BJ (cell line): Measurements from ENCODE around the gene COA3. TPM values are rescaled to one million over a fixed set of nuclear protein-coding genes. Genes with fewer than 3 reads are reported as not detected.

ENCODE experiments used
- CTCF ChIA-PET: fragments of 350-600 bp; formaldehyde crosslinking; extraction: SDS; loops from one replicate; lab custom pipeline; 2021; ENCODE audit warnings: antibody characterized with exemption, inconsistent platforms; lab: Yijun Ruan, JAX
- POLR2A ChIA-PET: fragments of 300-600 bp; sonication (Branson Sonifier 250); formaldehyde crosslinking; extraction: SDS; loops from one replicate; lab custom pipeline; 2021; ENCODE audit warnings: antibody characterized with exemption; lab: Charles Lee
- DNase-seq: peaks from one replicate; pipeline ENCODE4 v3.0.0-alpha.2; 2011; ENCODE audit warnings: low read depth
- H3K27me3 ChIP-seq: 2 replicates; pipeline ENCODE4 v1.6.0; 2011; ENCODE audit warnings: low read length; ENCODE audit not compliant: control insufficient read depth, insufficient read depth
- H3K36me3 ChIP-seq: 2 replicates; pipeline ENCODE4 v1.5.1; 2011; ENCODE audit warnings: low read length; ENCODE audit not compliant: control insufficient read depth, insufficient read depth
- H3K4me3 ChIP-seq: 2 replicates; pipeline ENCODE4 v1.5.1; 2011; ENCODE audit warnings: low read depth, mild to moderate bottlenecking, control low read depth, low read length
- CTCF ChIP-seq: IDR thresholded peaks from 2 replicates; pipeline ENCODE4 v1.5.1; 2011; ENCODE audit warnings: low read depth, mild to moderate bottlenecking, control low read depth, inconsistent platforms, low read length, moderate library complexity; ENCODE audit not compliant: insufficient read depth
- polyA plus RNA-seq: library from polyadenylated mRNA; depleted of rRNA; stranded (reverse); fragments of >200 nt; gene quantifications from 2 replicates; pipeline ENCODE4 v1.2.3, GENCODE V29; 2011

COA3 gene
- polyA plus RNA-seq, 1 experiment, result 91.9 TPM

- CTCF ChIA-PET, result interaction anchor here (2.2 to 3.5 kb wide), 2 partner anchors 15 to 91 kb away, joined by 5 to 20 read pairs; no protein-coding TSS in a partner anchor
- Histone ChIP-seq H3K4me3 (no peak overlapping the region), H3K36me3 (peaks cover 25% of the 10 kb centered on the region), H3K27me3 (no peaks in the 10 kb centered on the region)
- DNase-seq, result no peak
- POLR2A ChIA-PET, result interaction anchor here (0.6 kb wide), 1 partner anchor 8 kb away, joined by 3 read pairs; no protein-coding TSS in a partner anchor
- TF ChIP-seq CTCF, result no peak
Observed at GRCh38 chr17:42817866-42818265, 19.4 kb upstream of the COA3 start.

- ChIA-PET CTCF (interaction anchor here (0.5 to 1.8 kb wide), 5 partner anchors 9 to 206 kb away, joined by 3 to 7 read pairs (median 3); partner anchors contain the start of genes BECN1, RETREG3 and TUBG1), POLR2A (interaction anchor here (0.9 kb wide), 1 partner anchor 9 kb away, joined by 3 read pairs; the partner anchor contains the start of gene BECN1)
- Histone ChIP-seq H3K4me3 (no peak overlapping the region), H3K27me3 (no peaks in the 10 kb centered on the region), H3K36me3 (peaks cover 28% of the 10 kb centered on the region)
- no peak for TF ChIP-seq CTCF
- DNase-seq, result peak; percentile 26
Observed at GRCh38 chr17:42814633-42815399, 16.3 kb upstream of the COA3 start.

GRCh38 chr17:42809250-42809649, 10.7 kb upstream of the COA3 start:
- H3K27me3 ChIP-seq, result no peaks in the 10 kb centered on the region
- no peak overlapping the region for H3K4me3 ChIP-seq
- peak; percentile 37 for DNase-seq
- ChIA-PET CTCF (interaction anchor here (1.1 to 1.8 kb wide), 3 partner anchors 10 to 47 kb away, joined by 3 to 7 read pairs (median 4); no protein-coding TSS in a partner anchor), POLR2A (interaction anchor here (0.7 kb wide), 1 partner anchor 8 kb away, joined by 3 read pairs; no protein-coding TSS in a partner anchor)
- peaks cover 7% of the 10 kb centered on the region for H3K36me3 ChIP-seq
- TF ChIP-seq CTCF, result no peak

- CTCF ChIA-PET, result interaction anchor here (0.7 to 2.4 kb wide), 4 partner anchors 10 to 43 kb away, joined by 3 to 7 read pairs (median 5); no protein-coding TSS in a partner anchor
- no peak for TF ChIP-seq CTCF
- Histone ChIP-seq H3K27me3 (no peaks in the 10 kb centered on the region), H3K4me3 (no peak overlapping the region), H3K36me3 (peaks cover 2% of the 10 kb centered on the region)
- DNase-seq, result no peak
- POLR2A ChIA-PET, result no interaction called here
Observed at GRCh38 chr17:42806249-42806648, 7.7 kb upstream of the COA3 start.

- Histone ChIP-seq H3K36me3 (no peaks in the 10 kb centered on the region; the same call in 1 of the 2 replicates), H3K27me3 (no peaks in the 10 kb centered on the region), H3K4me3 (no peak overlapping the region)
- ChIA-PET CTCF (no interaction called here), POLR2A (no interaction called here)
- DNase-seq, result no peak
- TF ChIP-seq CTCF, result no peak
Observed at GRCh38 chr17:42804918-42805367, 6.4 kb upstream of the COA3 start.
